ENCODE data around the gene SMAD2.

DNA sequence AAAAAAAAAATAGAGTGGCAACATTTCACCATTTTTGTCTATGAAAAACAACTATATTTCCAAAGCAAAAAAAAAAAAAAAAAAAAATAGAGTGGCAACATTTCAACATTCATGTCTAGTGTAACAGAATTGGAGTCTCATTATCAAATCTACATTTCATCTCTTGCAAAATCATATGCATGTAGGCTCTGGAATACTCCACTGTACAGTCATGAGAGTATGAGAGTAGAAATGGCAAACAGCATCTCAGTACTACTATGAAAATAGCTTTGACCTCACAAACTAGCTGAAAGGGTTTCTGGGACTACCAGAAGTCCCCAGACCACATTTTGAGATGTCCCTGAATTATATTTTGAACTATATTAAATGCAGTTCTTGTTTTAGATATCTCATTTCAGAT is 82.8 kb downstream of the SMAD2 start:
- TF ChIP-seq POLR2AphosphoS5 (IDR thresholded peaks at IDR 0.05; ENCODE audit: low read depth) (no peak), EZH2phosphoT487 (IDR thresholded peaks at IDR 0.05; ENCODE audit: unreplicated experiment) (no peak), CREB1 (CRISPR knock-in tag; IDR thresholded peaks at IDR 0.05; ENCODE audit: low read depth) (no peak), EZH2 (IDR thresholded peaks at IDR 0.05; ENCODE audit: low read depth, unreplicated experiment) (no peak)
- TF ChIP-seq, protein P1, sequence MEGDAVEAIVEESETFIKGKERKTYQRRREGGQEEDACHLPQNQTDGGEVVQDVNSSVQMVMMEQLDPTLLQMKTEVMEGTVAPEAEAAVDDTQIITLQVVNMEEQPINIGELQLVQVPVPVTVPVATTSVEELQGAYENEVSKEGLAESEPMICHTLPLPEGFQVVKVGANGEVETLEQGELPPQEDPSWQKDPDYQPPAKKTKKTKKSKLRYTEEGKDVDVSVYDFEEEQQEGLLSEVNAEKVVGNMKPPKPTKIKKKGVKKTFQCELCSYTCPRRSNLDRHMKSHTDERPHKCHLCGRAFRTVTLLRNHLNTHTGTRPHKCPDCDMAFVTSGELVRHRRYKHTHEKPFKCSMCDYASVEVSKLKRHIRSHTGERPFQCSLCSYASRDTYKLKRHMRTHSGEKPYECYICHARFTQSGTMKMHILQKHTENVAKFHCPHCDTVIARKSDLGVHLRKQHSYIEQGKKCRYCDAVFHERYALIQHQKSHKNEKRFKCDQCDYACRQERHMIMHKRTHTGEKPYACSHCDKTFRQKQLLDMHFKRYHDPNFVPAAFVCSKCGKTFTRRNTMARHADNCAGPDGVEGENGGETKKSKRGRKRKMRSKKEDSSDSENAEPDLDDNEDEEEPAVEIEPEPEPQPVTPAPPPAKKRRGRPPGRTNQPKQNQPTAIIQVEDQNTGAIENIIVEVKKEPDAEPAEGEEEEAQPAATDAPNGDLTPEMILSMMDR (conservative IDR thresholded peaks at IDR 0.05; ENCODE audit: low read depth in 2 of 2), result no peak
- TF ChIP-seq, protein P2, sequence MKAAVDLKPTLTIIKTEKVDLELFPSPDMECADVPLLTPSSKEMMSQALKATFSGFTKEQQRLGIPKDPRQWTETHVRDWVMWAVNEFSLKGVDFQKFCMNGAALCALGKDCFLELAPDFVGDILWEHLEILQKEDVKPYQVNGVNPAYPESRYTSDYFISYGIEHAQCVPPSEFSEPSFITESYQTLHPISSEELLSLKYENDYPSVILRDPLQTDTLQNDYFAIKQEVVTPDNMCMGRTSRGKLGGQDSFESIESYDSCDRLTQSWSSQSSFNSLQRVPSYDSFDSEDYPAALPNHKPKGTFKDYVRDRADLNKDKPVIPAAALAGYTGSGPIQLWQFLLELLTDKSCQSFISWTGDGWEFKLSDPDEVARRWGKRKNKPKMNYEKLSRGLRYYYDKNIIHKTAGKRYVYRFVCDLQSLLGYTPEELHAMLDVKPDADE (IDR thresholded peaks at IDR 0.05), result no peak
- TF ChIP-seq, protein P3, sequence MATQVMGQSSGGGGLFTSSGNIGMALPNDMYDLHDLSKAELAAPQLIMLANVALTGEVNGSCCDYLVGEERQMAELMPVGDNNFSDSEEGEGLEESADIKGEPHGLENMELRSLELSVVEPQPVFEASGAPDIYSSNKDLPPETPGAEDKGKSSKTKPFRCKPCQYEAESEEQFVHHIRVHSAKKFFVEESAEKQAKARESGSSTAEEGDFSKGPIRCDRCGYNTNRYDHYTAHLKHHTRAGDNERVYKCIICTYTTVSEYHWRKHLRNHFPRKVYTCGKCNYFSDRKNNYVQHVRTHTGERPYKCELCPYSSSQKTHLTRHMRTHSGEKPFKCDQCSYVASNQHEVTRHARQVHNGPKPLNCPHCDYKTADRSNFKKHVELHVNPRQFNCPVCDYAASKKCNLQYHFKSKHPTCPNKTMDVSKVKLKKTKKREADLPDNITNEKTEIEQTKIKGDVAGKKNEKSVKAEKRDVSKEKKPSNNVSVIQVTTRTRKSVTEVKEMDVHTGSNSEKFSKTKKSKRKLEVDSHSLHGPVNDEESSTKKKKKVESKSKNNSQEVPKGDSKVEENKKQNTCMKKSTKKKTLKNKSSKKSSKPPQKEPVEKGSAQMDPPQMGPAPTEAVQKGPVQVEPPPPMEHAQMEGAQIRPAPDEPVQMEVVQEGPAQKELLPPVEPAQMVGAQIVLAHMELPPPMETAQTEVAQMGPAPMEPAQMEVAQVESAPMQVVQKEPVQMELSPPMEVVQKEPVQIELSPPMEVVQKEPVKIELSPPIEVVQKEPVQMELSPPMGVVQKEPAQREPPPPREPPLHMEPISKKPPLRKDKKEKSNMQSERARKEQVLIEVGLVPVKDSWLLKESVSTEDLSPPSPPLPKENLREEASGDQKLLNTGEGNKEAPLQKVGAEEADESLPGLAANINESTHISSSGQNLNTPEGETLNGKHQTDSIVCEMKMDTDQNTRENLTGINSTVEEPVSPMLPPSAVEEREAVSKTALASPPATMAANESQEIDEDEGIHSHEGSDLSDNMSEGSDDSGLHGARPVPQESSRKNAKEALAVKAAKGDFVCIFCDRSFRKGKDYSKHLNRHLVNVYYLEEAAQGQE (IDR thresholded peaks at IDR 0.05; ENCODE audit: unreplicated experiment), result no peak
- TF ChIP-seq, protein P4, sequence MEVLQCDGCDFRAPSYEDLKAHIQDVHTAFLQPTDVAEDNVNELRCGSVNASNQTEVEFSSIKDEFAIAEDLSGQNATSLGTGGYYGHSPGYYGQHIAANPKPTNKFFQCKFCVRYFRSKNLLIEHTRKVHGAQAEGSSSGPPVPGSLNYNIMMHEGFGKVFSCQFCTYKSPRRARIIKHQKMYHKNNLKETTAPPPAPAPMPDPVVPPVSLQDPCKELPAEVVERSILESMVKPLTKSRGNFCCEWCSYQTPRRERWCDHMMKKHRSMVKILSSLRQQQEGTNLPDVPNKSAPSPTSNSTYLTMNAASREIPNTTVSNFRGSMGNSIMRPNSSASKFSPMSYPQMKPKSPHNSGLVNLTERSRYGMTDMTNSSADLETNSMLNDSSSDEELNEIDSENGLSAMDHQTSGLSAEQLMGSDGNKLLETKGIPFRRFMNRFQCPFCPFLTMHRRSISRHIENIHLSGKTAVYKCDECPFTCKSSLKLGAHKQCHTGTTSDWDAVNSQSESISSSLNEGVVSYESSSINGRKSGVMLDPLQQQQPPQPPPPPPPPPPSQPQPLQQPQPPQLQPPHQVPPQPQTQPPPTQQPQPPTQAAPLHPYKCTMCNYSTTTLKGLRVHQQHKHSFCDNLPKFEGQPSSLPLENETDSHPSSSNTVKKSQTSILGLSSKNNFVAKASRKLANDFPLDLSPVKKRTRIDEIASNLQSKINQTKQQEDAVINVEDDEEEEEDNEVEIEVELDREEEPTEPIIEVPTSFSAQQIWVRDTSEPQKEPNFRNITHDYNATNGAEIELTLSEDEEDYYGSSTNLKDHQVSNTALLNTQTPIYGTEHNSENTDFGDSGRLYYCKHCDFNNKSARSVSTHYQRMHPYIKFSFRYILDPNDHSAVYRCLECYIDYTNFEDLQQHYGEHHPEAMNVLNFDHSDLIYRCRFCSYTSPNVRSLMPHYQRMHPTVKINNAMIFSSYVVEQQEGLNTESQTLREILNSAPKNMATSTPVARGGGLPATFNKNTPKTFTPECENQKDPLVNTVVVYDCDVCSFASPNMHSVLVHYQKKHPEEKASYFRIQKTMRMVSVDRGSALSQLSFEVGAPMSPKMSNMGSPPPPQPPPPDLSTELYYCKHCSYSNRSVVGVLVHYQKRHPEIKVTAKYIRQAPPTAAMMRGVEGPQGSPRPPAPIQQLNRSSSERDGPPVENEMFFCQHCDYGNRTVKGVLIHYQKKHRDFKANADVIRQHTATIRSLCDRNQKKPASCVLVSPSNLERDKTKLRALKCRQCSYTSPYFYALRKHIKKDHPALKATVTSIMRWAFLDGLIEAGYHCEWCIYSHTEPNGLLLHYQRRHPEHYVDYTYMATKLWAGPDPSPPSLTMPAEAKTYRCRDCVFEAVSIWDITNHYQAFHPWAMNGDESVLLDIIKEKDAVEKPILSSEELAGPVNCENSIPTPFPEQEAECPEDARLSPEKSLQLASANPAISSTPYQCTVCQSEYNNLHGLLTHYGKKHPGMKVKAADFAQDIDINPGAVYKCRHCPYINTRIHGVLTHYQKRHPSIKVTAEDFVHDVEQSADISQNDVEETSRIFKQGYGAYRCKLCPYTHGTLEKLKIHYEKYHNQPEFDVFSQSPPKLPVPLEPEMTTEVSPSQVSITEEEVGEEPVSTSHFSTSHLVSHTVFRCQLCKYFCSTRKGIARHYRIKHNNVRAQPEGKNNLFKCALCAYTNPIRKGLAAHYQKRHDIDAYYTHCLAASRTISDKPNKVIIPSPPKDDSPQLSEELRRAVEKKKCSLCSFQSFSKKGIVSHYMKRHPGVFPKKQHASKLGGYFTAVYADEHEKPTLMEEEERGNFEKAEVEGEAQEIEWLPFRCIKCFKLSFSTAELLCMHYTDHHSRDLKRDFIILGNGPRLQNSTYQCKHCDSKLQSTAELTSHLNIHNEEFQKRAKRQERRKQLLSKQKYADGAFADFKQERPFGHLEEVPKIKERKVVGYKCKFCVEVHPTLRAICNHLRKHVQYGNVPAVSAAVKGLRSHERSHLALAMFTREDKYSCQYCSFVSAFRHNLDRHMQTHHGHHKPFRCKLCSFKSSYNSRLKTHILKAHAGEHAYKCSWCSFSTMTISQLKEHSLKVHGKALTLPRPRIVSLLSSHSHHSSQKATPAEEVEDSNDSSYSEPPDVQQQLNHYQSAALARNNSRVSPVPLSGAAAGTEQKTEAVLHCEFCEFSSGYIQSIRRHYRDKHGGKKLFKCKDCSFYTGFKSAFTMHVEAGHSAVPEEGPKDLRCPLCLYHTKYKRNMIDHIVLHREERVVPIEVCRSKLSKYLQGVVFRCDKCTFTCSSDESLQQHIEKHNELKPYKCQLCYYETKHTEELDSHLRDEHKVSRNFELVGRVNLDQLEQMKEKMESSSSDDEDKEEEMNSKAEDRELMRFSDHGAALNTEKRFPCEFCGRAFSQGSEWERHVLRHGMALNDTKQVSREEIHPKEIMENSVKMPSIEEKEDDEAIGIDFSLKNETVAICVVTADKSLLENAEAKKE (CRISPR knock-in tag; IDR thresholded peaks at IDR 0.05), result no peak

Measured in GM23338 (cell line).